SK-N-SH (cell line): ENCODE measurements around the gene CTCFL. TPM values are rescaled to one million over a fixed set of nuclear protein-coding genes. Genes with fewer than 3 reads are reported as not detected.

ENCODE experiments used
- CTCF ChIA-PET: fragments of 300-600, 350-600 bp; formaldehyde crosslinking; extraction: SDS; loops from one replicate; lab custom pipeline; 2021; lab: Yijun Ruan, JAX
- POLR2A ChIA-PET: fragments of 350-600 bp; sonication (Branson Sonifier 250); formaldehyde crosslinking; extraction: SDS; loops from one replicate; lab custom pipeline; 2020; ENCODE audit warnings: antibody characterized with exemption, inconsistent platforms; lab: Yijun Ruan, JAX
- DNase-seq: peaks from one replicate; pipeline ENCODE4 v3.0.0; 2012
- H2AFZ ChIP-seq: fragments of 200-600 bp; sonication (generic); 2 replicates; pipeline ENCODE4 v1.8.1; 2016; ENCODE audit warnings: antibody characterized with exemption, mild to moderate bottlenecking, low read depth
- H3F3A ChIP-seq: fragments of 200-600 bp; sonication (generic); replicated peaks from 2 replicates; pipeline ENCODE3; 2016; ENCODE audit warnings: antibody characterized with exemption, mild to moderate bottlenecking; ENCODE audit not compliant: insufficient read depth
- H3K27ac ChIP-seq, 2 experiments: fragments of 200-500 bp in 1 of 2; fragments of 200-600 bp in 1 of 2; sonication (Bioruptor generic) in 1 of 2; sonication (generic), shearing (Covaris generic) in 1 of 2; 2 replicates each; pipeline versions ENCODE4 v1.5.1 to v1.6.1; 2014 to 2016; ENCODE audit warnings: low read depth in 2 of 2, inconsistent platforms in 1 of 2, low read length in 1 of 2, mild to moderate bottlenecking in 1 of 2, mixed read lengths in 1 of 2
- H3K27me3 ChIP-seq: fragments of 200-600 bp; sonication (generic), shearing (Covaris generic); 2 replicates; pipeline ENCODE4 v1.6.1; 2016; ENCODE audit warnings: mixed run types; ENCODE audit not compliant: insufficient read depth
- H3K36me3 ChIP-seq, 2 experiments: fragments of 200-500 bp in 1 of 2; fragments of 200-600 bp in 1 of 2; sonication (Bioruptor generic) in 1 of 2; sonication (generic) in 1 of 2; replicated peaks in 1 of 2; 2 replicates each; pipeline versions ENCODE3 to v1.5.1; 2014 to 2016; ENCODE audit warnings: low read length in 1 of 2, mild to moderate bottlenecking in 1 of 2; ENCODE audit not compliant: insufficient read depth in 2 of 2, control insufficient read depth in 1 of 2
- H3K4me1 ChIP-seq, 2 experiments: fragments of 200-500 bp in 1 of 2; fragments of 200-600 bp in 1 of 2; sonication (Bioruptor generic) in 1 of 2; sonication (generic), shearing (Covaris generic) in 1 of 2; 2 replicates each; pipeline versions ENCODE4 v1.5.1 to v1.6.1; 2014 to 2016; ENCODE audit warnings: low read depth in 1 of 2, low read length in 1 of 2, mixed run types in 1 of 2; ENCODE audit not compliant: insufficient read depth in 2 of 2, control insufficient read depth in 1 of 2
- H3K4me2 ChIP-seq: fragments of 200-600 bp; sonication (generic), shearing (Covaris generic); 2 replicates; pipeline ENCODE4 v1.6.1; 2017; ENCODE audit warnings: mixed run types
- H3K4me3 ChIP-seq, 2 experiments: fragments of 200-500 bp in 1 of 2; fragments of 200-600 bp in 1 of 2; sonication (Bioruptor generic) in 1 of 2; sonication (generic), shearing (Covaris generic) in 1 of 2; 2 replicates each; pipeline versions ENCODE4 v1.5.1 to v1.8.1; 2014 to 2016; ENCODE audit warnings: low read depth in 2 of 2, inconsistent platforms in 1 of 2, low read length in 1 of 2, mild to moderate bottlenecking in 1 of 2, mixed read lengths in 1 of 2, moderate library complexity in 1 of 2
- H3K79me2 ChIP-seq: fragments of 200-600 bp; sonication (generic); 2 replicates; pipeline ENCODE4 v1.8.1; 2017; ENCODE audit warnings: mild to moderate bottlenecking; ENCODE audit not compliant: insufficient read depth
- H3K9ac ChIP-seq: fragments of 200-600 bp; sonication (generic); 2 replicates; pipeline ENCODE4 v1.6.1; 2017; ENCODE audit warnings: mixed run types
- H3K9me2 ChIP-seq: fragments of 200-600 bp; sonication (generic); 2 replicates; pipeline ENCODE4 v1.6.1; 2017; ENCODE audit warnings: mixed run types
- H3K9me3 ChIP-seq: fragments of 200-600 bp; sonication (generic); 2 replicates; pipeline ENCODE4 v1.6.1; 2017; ENCODE audit warnings: mixed run types, mild to moderate bottlenecking, moderate library complexity
- H4K20me1 ChIP-seq: fragments of 200-600 bp; sonication (generic); 2 replicates; pipeline ENCODE4 v1.6.1; 2017; ENCODE audit warnings: mild to moderate bottlenecking, mixed run types; ENCODE audit not compliant: insufficient read depth
- ELF1 ChIP-seq: IDR thresholded peaks from 2 replicates; pipeline ENCODE4 v1.4.0; 2012
- FOXJ3 ChIP-seq: sonication (generic); formaldehyde crosslinking; IDR thresholded peaks from 2 replicates; pipeline ENCODE4 v1.5.1; 2020; ENCODE audit warnings: mild to moderate bottlenecking, missing genetic modification reagents
- FOXM1 ChIP-seq: IDR thresholded peaks from 2 replicates; pipeline ENCODE4 v1.4.0; 2012; ENCODE audit warnings: low read depth, mild to moderate bottlenecking
- JUND ChIP-seq: IDR thresholded peaks from 2 replicates; pipeline ENCODE4 v1.4.0; 2012
- MEF2A ChIP-seq: IDR thresholded peaks from 2 replicates; pipeline ENCODE4 v1.4.0; 2012; ENCODE audit warnings: low read depth, borderline replicate concordance
- MXI1 ChIP-seq: IDR thresholded peaks from 2 replicates; pipeline ENCODE4 v1.6.1; 2012; ENCODE audit warnings: mild to moderate bottlenecking, low read depth, low read length, improper control_type of control experiment
- POLR2AphosphoS5 ChIP-seq: IDR thresholded peaks from 2 replicates; pipeline ENCODE4 v1.6.1; 2012; ENCODE audit warnings: low read depth, low read length
- RCOR1 ChIP-seq: fragments of 150-350 bp; IDR thresholded peaks from 2 replicates; pipeline ENCODE4 v1.6.1; 2017; ENCODE audit warnings: antibody characterized with exemption, low read length
- SIN3A ChIP-seq: IDR thresholded peaks from 2 replicates; pipeline ENCODE4 v1.6.1; 2012; ENCODE audit warnings: low read depth, mild to moderate bottlenecking, low read length, moderate library complexity, borderline replicate concordance
- SMC3 ChIP-seq: IDR thresholded peaks from 2 replicates; pipeline ENCODE4 v1.6.1; 2012; ENCODE audit warnings: low read depth, low read length, improper control_type of control experiment
- TEAD4 ChIP-seq: IDR thresholded peaks from 2 replicates; pipeline ENCODE4 v1.4.0; 2012; ENCODE audit warnings: mild to moderate bottlenecking, borderline replicate concordance; ENCODE audit not compliant: insufficient read depth
- WGBS: methylation state at CpG from one replicate; pipeline ENCODE4 v1.1.6; 2017; ENCODE audit warnings: low lambda C conversion rate; 5-methylcytosine and 5-hydroxymethylcytosine counted together
- polyA plus RNA-seq, 3 experiments: library from polyadenylated mRNA; depleted of rRNA; stranded (reverse); fragments of >200 nt; gene quantifications; 2 replicates each; pipeline ENCODE4 v1.2.3, GENCODE V29; 2012
- TF ChIP-seq, protein P1 (sequence below): IDR thresholded peaks from 2 replicates; pipeline ENCODE4; 2012
- TF ChIP-seq, protein P2 (sequence below): fragments of 200-600 bp; sonication (generic); IDR thresholded peaks from 2 replicates; pipeline ENCODE4 v1.6.1; 2017; ENCODE audit warnings: antibody characterized with exemption, mild to moderate bottlenecking, moderate library complexity
- TF ChIP-seq, protein P3 (sequence below): IDR thresholded peaks from 2 replicates; pipeline ENCODE4 v1.4.0; 2012; ENCODE audit warnings: low read depth, borderline replicate concordance
- TF ChIP-seq, protein P4 (sequence below): fragments of 150-350 bp; IDR thresholded peaks from 2 replicates; pipeline ENCODE4 v1.6.1; 2016; ENCODE audit warnings: mild to moderate bottlenecking, low read depth, low read length

Gene CTCFL
- polyA plus RNA-seq, 1 of the 3 experiments (the other 2 are of a cell fraction), result not detected

DNA sequence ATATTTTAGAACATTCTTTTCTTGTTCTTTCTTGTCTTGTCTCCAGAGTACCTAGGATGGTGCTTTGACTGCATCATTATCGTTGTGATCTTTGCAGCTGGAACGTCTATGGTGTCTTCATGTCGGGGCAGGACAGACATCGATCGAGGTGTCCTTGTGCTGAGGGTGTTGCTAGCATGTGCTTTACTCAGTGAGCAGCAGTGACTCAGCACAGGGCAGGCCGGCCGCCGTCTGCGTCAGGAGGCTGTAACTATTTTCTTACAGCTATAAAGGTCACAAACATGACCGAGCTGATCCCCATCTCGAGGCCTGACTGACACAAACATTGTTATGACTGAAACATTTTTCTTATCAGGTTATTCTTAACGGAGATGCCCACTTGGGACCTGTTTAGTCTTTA, 14.9 kb upstream of the CTCFL start:
- no peak overlapping the region for H3K4me2 ChIP-seq
- CTCF ChIA-PET, result interaction anchor here (1.0 kb wide), 1 partner anchor 43 kb away, joined by 3 read pairs; no protein-coding TSS in a partner anchor
- no peak for DNase-seq
- H3K4me3 ChIP-seq, result no peak overlapping the region
- H3F3A ChIP-seq, result no peaks in the 10 kb centered on the region
- TF ChIP-seq FOXJ3 (CRISPR knock-in tag), result no peak
- no peak for TF ChIP-seq SMC3
- TF ChIP-seq POLR2AphosphoS5, result no peak
- TF ChIP-seq, protein P1, sequence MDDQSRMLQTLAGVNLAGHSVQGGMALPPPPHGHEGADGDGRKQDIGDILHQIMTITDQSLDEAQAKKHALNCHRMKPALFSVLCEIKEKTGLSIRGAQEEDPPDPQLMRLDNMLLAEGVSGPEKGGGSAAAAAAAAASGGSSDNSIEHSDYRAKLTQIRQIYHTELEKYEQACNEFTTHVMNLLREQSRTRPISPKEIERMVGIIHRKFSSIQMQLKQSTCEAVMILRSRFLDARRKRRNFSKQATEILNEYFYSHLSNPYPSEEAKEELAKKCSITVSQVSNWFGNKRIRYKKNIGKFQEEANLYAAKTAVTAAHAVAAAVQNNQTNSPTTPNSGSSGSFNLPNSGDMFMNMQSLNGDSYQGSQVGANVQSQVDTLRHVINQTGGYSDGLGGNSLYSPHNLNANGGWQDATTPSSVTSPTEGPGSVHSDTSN, result no peak
- TF ChIP-seq, protein P2, sequence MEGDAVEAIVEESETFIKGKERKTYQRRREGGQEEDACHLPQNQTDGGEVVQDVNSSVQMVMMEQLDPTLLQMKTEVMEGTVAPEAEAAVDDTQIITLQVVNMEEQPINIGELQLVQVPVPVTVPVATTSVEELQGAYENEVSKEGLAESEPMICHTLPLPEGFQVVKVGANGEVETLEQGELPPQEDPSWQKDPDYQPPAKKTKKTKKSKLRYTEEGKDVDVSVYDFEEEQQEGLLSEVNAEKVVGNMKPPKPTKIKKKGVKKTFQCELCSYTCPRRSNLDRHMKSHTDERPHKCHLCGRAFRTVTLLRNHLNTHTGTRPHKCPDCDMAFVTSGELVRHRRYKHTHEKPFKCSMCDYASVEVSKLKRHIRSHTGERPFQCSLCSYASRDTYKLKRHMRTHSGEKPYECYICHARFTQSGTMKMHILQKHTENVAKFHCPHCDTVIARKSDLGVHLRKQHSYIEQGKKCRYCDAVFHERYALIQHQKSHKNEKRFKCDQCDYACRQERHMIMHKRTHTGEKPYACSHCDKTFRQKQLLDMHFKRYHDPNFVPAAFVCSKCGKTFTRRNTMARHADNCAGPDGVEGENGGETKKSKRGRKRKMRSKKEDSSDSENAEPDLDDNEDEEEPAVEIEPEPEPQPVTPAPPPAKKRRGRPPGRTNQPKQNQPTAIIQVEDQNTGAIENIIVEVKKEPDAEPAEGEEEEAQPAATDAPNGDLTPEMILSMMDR, result no peak
- TF ChIP-seq ELF1, result no peak
- TF ChIP-seq MXI1, result no peak
- TF ChIP-seq RCOR1, result no peak
- TF ChIP-seq JUND, result no peak
- no peak for TF ChIP-seq SIN3A
- H3K9ac ChIP-seq, result no peak overlapping the region
- H3K9me3 ChIP-seq, result no peaks in the 10 kb centered on the region
- peaks cover 11% of the 10 kb centered on the region; the same call in 1 of the 2 replicates for H3K27me3 ChIP-seq
- no peak overlapping the region for H2AFZ ChIP-seq
- no peak overlapping the region for H3K27ac ChIP-seq
- no peaks in the 10 kb centered on the region for H3K79me2 ChIP-seq
- H3K4me1 ChIP-seq, result peaks cover 0 to 9% of the 10 kb centered on the region in 2 experiments; a peak in 1 of 4 replicates
- POLR2A ChIA-PET, result no interaction called here
- no peaks in the 10 kb centered on the region for H3K36me3 ChIP-seq
- H3K9me2 ChIP-seq, result no peaks in the 10 kb centered on the region
- H4K20me1 ChIP-seq, result no peaks in the 10 kb centered on the region
- WGBS, result 52% methylated on average over 12 of the region's 12 CpGs

DNA sequence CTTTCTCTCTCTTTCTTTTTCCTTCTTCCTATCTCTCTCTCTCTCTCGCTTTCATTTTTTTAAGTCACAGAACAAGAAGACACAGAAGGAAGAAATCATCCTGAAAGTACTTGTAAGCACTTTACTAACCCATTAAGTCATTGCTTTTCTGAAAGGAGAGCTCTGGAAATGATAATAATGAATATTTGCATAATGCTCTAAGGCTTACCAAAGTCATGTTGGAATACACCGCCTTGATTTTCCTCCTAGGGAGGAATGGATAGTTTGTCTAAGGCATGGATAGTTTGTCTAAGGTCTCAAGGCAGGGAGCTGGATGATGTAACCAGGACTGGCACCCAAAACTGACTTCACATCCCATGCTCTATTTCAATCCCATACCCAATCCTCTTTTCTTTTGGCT, 12.9 kb upstream of the CTCFL start:
- Histone ChIP-seq H3K36me3 (no peaks in the 10 kb centered on the region), H3K27me3 (no peaks in the 10 kb centered on the region), H2AFZ (no peak overlapping the region), H4K20me1 (no peaks in the 10 kb centered on the region), H3K4me3 (no peak overlapping the region), H3F3A (no peaks in the 10 kb centered on the region), H3K9me3 (no peaks in the 10 kb centered on the region), H3K4me2 (no peak overlapping the region), H3K4me1 (peaks cover 0 to 9% of the 10 kb centered on the region in 2 experiments; a peak in 1 of 4 replicates), H3K9me2 (no peaks in the 10 kb centered on the region), H3K9ac (no peak overlapping the region), H3K27ac (no peak overlapping the region)
- POLR2A ChIA-PET, result no interaction called here
- CTCF ChIA-PET, result interaction anchor here (1.1 to 1.7 kb wide), 5 partner anchors 10 to 59 kb away, joined by 3 to 4 read pairs (median 4); no protein-coding TSS in a partner anchor
- 12% methylated on average over 2 of the region's 2 CpGs for WGBS
- TF ChIP-seq FOXM1 (no peak), MEF2A (no peak), SIN3A (no peak), TEAD4 (no peak)
- TF ChIP-seq, protein P3, sequence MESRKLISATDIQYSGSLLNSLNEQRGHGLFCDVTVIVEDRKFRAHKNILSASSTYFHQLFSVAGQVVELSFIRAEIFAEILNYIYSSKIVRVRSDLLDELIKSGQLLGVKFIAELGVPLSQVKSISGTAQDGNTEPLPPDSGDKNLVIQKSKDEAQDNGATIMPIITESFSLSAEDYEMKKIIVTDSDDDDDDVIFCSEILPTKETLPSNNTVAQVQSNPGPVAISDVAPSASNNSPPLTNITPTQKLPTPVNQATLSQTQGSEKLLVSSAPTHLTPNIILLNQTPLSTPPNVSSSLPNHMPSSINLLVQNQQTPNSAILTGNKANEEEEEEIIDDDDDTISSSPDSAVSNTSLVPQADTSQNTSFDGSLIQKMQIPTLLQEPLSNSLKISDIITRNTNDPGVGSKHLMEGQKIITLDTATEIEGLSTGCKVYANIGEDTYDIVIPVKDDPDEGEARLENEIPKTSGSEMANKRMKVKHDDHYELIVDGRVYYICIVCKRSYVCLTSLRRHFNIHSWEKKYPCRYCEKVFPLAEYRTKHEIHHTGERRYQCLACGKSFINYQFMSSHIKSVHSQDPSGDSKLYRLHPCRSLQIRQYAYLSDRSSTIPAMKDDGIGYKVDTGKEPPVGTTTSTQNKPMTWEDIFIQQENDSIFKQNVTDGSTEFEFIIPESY, result no peak
- TF ChIP-seq, protein P4, sequence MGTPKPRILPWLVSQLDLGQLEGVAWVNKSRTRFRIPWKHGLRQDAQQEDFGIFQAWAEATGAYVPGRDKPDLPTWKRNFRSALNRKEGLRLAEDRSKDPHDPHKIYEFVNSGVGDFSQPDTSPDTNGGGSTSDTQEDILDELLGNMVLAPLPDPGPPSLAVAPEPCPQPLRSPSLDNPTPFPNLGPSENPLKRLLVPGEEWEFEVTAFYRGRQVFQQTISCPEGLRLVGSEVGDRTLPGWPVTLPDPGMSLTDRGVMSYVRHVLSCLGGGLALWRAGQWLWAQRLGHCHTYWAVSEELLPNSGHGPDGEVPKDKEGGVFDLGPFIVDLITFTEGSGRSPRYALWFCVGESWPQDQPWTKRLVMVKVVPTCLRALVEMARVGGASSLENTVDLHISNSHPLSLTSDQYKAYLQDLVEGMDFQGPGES, result no peak
- TF ChIP-seq, all 33 proteins: peak for 0
- no peak for DNase-seq
- H3K79me2 ChIP-seq, result no peaks in the 10 kb centered on the region
